GM19397 (cell line): ENCODE results near the gene MXD3.
"Not testable (repeated sequence)": the region's sequence is repeated elsewhere in the genome, so short reads cannot be mapped to it uniquely, and the experiment has no call there.

Source experiments
- ATAC-seq: cut with Tn5 transposase; IDR thresholded peaks from one replicate; pipeline ENCODE4 v1.9.1; 2021; ENCODE audit warnings: mild to moderate bottlenecking, moderate library complexity; ENCODE audit not compliant: unreplicated experiment

MXD3 gene, protein sequence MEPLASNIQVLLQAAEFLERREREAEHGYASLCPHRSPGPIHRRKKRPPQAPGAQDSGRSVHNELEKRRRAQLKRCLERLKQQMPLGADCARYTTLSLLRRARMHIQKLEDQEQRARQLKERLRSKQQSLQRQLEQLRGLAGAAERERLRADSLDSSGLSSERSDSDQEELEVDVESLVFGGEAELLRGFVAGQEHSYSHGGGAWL

DNA sequence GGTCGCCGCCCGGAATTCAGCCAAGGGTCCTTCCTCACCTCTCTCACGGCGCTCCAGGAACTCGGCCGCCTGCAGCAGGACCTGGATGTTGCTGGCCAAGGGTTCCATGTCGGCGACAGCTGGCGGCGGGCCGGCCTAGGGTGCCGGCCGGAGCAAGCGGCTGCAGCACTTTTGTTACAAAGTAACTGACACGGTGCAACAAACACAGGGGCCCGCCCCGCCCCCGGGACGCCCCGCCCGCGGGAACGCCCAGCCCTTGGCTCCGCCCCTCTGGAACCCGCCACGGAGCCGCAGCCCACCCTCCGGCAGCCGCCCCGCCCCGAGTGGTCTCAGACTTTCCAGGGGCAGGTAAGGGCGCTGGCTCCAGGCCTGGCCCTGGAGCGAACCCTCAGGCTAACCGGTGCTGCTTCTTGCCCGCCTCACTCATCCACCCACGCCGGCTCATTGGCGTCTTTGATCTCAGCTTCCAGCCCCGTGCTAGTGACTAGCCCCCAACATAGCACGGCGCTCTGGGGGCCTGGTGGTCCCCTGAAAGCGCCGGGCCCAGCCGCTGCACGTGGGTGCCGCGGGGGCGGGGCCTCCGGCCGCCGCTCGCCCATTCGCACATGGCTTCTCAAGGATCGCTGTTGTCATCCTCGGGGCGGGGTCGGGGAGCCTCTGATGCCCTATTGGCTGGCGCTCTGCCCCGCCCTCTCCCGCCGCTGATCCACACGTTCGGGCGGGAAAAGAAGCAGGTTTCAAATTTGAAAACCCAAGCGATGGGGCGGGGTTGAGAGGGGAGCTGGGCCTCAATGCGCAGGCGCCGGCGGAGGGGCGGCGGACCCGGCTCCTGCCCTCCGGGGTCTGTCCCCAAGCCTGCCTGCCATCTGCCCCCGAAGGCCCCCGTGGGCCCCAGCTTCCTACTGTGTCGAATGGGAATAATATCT, at the start of gene MXD3:
Gene MXD3, minus strand, starts transcription at position 176 of the 926 bp plus-strand sequence. Its CDS starts 68 bp downstream, at position 108.
- peak; percentile 75 for ATAC-seq

DNA sequence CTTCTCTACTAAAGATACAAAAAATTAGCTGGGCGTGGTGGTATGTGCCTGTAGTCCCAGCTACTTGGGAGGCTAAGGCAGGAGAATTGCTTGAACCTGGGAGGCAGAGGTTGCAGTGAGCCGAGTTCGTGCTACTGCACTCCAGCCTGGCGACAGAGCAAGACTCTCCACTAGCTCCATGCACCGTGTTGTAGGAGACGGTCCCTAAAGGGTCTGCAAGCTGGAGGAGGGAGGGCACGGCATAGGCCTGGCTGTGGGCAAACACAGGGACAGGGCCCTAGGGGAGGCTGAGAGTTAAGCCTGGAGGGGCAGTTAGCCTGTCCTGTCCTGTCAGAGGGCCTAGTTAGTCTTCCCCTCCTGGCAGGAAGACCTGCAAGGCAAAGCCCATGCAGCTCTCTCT, 49.0 kb upstream of the MXD3 start:
- not testable (repeated sequence) for ATAC-seq

DNA sequence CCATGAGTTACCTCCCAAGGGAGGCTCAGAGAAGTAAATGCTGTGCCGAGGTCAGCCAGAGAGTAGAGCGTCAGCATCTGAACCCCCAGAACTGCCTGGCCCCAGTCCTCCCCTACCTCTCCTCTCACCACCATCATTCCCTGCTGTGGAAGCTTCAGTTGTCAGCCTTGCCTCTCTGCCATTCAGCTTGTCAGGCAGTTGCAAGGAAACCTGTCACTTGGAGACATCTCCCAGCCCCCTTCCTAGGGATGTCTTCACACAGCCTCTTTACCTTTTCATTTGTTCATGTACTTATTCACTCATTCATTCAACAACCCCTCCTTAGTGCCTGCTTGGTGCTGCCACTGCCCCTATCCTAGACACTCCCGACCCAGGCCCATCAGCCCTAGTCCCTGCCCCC, 48.2 kb upstream of the MXD3 start:
- ATAC-seq, result no peak

DNA sequence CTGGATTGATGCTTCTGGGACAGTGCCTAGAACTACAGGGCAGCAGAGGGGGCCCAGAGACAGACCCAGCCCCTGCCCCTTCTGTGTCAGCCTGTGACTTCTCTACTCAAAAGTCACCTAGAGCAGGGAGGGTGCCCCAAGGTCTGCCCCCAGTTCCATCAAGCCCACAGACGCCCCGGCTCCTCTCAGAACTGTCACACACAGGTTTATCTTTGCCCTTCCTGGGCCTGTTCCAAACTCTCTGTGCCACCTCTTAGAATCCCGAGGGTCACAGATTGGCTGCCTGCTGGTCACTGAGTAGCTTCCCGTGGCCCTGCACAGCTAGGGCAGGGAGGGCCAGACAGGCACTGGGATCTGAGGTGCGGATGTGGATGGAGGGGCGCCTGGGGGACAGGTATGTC, 47.8 kb upstream of the MXD3 start:
- ATAC-seq, result no peak

DNA sequence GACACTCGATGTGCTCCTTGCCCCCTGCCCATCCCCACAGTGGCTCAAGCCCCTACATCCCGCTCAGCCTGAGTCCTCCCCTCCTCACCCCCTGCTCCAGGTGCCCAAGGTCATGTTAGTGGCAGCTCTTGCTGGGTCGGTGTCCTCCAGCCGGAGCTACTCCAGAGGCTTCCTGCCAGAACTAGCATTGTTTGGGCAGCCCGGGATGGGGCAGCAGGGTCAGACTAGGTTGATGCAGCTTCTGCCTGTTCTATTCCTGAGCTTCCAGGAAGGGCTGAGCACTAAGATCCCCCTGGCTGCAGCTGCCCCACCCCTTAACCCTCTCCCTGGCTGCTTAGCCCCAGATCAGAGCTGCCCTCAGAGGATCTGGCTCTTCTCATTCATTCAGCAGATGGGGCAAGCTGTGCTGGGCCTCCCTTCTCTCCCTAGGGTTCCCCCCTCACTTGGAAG, 46.7 kb upstream of the MXD3 start:
- ATAC-seq, result no peak

DNA sequence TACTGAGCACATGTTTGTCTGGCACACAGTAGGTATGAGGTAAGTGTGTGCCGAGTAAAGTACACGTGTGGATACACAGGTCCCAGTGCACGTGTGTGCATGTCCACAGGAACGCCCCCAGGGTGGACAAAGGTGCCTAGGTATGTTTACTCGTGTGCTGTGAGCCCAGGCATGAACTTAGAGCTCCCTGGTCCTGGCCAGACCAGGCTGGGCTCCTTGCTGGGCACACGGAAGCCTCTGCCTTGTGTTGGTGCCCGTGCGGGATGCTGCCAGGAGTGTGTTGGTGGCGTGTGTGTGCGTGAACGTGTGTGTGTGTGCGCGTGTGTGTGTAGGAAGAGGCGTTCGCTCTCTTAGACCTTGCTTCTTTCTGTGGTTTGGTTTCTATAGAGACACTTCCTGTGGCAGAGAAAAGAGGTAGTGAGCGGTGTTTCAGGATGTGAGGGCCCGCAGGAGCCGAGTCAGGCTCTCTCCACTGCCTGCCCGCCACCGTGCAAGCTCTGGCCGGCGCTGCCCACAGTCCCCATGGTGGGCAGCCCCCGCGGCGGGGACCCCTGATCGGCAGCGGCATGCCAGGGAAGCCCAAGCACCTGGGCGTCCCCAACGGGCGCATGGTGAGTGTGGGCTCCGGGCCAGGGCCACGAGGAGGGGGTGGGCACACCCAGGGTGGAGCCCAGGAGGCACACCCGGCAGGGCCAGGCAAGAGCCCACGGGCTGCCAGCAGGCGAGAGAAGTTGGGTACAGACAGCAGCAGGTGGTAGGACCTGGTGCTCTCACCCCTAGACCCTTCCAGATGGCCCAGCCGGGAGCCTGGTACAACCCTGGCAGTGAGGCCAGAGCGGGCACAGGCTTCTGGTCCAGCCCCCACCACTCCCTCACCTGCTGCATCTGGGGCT, 46.0 kb upstream of the MXD3 start, which contains the start of gene RGS14:
Gene RGS14, plus strand, starts transcription at position 466 of the 893 bp plus-strand sequence. Its CDS starts 101 bp downstream, at position 567.
- ATAC-seq, result peak; percentile 86

DNA sequence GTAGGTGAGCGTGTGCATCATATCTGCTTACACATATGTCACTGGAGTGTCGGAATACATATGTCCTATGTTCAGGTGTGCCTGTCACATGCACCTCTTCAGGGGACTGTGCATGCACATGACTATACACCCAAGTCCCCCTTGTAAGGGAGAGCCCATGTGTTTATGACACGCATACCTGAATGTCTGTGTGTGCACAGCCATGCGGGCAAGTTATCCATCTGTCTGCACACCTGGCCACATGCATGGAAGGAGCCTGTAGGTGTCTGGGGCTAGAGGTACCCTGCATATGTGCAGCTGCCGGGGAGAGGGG, 45.4 kb upstream of the MXD3 start:
- ATAC-seq, result no peak

DNA sequence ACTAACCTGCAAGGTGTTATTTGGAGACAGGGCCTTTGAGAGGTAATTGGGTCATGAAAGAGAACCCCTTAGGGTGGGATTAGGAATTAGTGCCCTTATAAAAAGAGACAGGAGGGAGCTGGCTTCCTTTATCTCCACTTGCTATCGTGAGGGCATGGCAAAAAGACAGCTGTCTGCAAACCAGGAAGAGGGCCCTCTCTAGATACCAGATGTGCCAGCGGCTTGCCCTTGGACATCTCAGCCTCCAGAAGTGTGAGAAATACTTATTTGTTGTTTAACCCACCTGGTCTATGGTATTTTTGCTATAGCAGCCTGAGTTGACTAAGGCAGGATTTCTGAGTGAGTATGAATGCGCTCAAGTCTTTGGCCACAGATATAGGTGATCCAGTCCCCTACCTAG, 45.0 kb upstream of the MXD3 start:
- no peak for ATAC-seq

DNA sequence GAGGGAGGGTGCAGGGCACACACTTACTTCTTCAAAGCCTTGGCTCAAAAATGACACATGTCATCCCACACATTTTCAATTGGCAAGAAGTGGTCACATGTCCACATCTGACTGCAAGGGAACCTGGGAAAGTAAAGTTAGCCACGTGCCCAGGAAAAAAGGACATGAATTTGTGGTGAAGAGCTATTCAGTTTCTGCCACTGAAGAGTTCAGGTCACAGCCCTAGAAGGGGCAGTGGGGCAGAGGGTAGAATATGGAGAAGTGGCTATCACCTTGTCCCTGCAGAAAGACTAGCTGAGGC, 44.1 kb upstream of the MXD3 start:
- ATAC-seq, result no peak

DNA sequence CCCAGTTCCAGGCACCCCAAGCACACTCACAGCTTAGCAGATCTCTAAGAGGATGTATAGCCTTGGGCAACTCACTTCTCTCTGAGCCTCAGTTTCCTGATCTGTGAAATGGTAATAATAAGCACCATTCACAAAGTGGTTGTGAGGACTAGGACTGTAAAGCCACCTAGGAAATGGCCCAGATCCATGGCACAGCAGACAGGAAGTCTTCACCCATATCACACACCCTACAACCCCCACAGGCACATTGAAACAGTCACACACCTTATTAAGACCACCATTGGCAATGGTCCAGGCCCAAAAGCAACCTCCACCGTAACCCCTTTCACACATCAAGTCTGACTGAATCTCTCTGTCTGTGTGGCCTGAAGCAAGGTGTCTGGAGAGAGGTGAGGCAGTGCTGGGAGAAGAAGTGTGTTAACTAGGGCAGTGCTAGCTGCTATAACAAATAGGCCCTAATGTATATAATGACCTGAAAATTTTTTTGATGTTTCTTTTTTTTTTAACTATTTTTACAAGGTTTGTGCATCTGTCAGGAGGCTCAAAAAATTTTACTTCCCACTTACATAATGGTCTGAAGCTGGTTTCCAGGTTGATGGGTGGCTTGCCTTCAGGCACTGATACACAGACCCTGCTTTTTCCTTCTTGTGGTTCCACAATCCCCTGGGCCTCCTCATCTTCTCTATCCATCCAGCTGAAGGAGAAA, 43.6 kb upstream of the MXD3 start:
- ATAC-seq, result no peak

DNA sequence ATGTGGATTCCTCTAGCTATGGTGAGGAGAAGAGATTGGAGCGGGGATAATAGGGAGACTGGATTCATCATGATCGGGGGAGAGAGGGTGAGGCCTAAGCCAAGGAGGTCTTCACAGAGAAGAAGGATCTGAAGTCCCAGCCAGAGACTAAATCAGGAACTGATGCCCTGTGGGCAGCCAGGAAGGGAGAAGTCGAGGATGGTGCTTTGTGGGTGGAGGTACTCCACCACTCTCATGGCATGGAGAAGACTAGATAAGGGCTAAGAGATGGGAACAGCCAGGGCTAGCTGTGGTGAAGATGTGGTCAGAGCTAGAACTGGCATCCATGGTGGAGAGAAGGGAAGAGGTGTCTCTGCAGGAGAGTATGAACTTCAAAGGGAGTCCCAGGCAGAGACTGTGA, 43.0 kb upstream of the MXD3 start:
- ATAC-seq, result no peak

DNA sequence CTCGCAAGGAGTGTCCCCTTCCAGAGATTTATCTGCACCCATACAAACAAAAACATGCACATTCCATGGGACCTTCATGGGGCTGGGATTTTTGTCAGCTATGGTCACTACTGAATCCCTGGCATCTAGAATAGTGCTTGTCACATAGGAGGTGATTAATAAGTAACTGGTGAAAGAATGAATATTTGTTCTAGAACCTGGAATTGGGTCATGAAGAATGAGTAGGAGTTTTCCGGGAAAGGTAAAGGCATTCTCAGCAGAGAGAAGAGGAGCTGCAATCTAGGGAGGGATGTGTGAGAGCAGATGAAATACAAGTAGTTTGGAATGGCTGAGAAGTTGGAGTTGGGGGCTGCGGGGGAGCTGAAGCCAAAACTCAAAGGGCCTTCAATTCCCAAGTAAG, 42.6 kb upstream of the MXD3 start:
- ATAC-seq, result no peak

DNA sequence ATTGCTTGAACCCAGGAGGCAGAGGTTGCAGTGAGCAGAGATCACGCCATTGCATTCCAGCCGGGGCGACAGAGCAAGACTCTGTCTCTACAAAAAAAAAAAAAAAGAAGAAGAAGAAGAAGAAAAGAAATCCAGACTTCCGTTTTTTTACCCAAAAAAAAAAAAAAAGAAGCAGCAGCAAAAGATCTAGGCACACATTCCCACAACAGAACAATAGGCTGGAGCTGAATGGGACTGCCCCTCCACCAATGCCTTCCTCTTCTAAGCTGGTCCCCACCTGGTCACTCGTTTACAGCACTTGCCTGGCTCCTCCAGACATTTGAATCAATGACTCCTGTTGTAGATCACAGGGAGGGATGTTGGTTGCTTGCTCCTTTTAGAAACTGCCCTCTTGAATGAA, 41.4 kb upstream of the MXD3 start:
- ATAC-seq, result no peak

DNA sequence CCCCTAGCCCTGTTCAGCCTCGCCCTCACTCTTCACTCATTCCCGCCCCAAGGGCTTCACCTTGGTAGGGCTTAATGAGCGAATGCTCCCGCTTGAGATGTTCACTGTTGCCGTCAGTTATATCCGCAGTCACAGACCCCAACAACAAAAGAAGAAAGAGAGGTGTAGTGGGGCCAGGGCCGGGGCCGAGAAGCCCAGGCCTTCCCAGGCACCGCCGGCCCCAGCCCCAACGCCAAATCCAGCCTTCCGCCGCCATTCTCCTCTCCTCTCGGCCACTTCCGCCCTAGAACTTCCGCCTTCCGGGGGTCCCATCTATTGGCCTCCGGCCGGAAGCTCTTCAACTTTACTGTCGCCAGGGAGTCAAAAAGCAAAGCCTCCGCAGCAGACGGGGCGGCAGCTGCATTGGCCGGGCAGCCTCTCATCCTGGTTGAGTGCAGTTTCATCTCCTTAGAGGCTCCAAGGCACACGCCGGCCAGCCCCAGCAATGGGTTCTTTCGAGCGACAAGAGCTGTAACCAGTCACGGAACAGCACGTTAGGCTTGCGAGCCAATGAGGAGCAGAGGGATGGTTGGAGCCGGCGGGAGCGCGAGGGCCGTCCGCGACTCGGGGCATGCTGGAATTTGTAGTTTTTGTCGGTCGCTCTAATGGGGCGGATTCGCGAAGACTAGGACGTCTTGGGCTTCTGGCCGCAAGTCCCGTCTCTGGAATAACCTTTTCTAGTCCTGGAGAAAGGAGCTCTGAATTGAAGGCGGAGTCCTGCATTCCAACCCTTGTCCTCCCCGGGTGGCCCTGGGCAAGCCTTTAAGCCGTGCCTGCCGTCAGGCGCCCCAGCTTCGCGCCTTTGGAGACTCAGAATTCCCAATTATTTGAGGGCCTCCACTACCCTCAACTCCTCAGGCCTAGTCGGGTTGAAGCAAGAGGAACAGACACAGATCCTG, 40.0 kb upstream of the MXD3 start, which contains the start of gene LMAN2:
Gene LMAN2, minus strand, starts transcription at position 277 of the 938 bp plus-strand sequence. Its CDS starts 21 bp downstream, at position 256.
- peak; percentile 88 for ATAC-seq

DNA sequence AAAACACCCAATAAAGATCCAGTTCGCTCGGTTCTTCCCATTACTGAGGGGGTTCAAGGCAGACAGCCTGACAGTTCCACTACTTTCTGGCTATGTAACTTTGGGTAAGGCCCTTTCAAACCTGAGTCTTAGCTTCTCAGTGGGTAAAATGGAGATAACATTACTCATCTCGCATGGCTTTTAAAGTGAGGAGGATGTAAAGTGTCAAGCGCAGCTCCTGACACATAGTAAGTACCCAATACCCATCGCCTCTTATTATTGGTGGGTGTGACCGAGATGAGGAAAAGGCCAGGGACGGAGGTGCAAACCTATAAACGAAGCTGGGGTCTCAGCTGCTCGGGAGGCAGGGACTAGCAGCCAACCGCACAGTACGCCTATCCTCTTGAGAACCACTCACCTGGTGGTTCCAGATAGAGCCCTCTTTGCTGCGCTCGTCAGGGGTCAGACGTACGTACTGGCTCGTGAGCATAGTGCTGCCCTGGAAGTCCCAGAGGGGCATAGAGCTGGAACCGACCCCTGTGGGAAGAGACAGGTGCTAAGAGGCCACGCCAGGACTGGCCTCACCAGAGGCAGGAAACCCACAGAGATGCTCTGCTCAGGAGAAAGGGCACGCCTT, 39.2 kb upstream of the MXD3 start:
- ATAC-seq, result no peak

DNA sequence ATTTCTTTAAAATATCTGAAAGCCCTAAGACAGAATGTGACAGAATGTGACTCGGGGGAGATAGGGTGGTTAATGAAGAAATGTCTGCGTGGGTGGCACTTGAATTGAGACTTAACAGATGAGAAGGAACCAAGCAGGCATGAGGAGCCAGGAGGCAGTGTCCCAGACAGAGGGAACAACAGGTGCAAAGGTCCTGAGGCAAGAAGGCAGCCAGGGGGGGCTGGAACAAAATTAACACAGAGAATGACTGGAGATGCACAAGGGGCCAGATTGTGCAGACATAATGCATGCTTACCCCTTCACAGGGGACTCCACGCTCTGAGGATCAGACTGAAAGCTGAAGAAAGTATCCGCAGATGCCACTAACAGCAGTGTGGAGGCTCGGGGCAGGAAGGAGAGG, 38.1 kb upstream of the MXD3 start:
- ATAC-seq, result no peak

DNA sequence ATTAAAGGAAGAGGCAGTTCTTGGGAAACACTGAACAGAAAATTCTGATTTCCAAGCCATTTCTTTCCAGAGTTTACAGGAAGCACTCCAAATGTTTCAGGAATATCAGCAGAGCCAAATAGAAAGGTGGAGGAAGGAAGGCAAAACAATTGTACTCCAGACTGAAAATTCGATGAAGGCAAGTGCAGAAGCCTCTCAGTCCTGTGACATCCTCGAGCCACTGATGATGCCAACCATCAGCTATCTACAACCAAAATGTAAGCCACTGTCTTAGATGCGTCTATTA, 37.6 kb upstream of the MXD3 start:
- no peak for ATAC-seq

DNA sequence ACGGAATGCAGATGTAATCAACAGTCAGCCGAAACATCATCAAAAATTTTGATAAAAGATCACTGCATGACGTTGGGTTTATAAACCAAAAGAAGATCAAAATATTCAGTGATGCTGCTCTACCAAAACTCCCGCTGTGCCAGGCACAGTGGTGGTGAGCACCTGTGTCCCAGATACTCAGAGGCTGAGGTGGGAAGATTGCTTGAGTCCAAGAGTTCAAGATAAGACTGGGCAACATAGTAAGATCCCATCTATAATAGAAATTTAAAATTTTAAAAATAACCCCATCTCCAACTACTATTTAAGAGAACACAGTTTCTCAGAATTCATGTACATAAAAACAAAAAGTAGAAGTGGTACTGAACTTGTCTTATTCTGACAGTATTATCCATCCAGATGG, 36.0 kb upstream of the MXD3 start:
- ATAC-seq, result no peak

DNA sequence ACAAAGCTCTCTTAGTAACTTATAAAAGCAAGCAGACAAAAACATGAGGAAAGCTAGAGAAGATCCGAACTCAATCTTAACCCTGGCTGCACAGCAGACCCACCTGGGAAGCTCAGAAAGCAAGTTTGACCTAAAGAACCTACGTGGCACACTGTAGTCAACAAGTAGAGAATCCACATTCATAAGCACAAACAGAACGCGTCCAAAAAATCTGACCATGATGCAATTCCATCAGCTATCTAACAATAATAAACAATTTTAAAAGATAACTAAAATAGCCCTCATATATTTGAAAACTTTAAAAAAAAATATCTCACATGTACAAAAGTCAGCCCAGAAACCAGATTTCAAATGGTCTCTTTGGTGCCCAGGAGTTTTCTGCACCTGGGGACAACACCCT, 35.1 kb upstream of the MXD3 start:
- ATAC-seq, result no peak
